A549 (cell line): ENCODE results near the gene LMTK2. TPM values are rescaled to one million over a fixed set of nuclear protein-coding genes. Genes with fewer than 3 reads are reported as not detected.

Experiments used
- ATAC-seq, 2 experiments: fragments of 200-7000 bp in 1 of 2; fragments of >200 bp in 1 of 2; cut with Nextera tagmentation in 1 of 2; cut with Tn5 transposase in 1 of 2; 3 replicates each; pipeline versions ENCODE4 v1.8.0 to v1.9.1; 2018 to 2020; ENCODE audit warnings: mild to moderate bottlenecking in 1 of 2, moderate library complexity in 1 of 2
- CTCF ChIA-PET: fragments of 300-600 bp; sonication (Branson Sonifier 250); formaldehyde crosslinking; extraction: SDS; loops from one replicate; lab custom pipeline; 2021; ENCODE audit warnings: antibody characterized with exemption, inconsistent platforms; lab: Yijun Ruan, JAX
- POLR2A ChIA-PET: fragments of 350-600 bp; formaldehyde crosslinking; extraction: SDS; loops from one replicate; lab custom pipeline; 2021; ENCODE audit warnings: antibody characterized with exemption, inconsistent platforms; lab: Yijun Ruan, JAX
- DNase-seq, 2 experiments: peaks; one replicate each; pipeline versions ENCODE4 v3.0.0 to v3.0.0-alpha.2; 2011 to 2016; ENCODE audit warnings: low read depth in 1 of 2, low spot score in 1 of 2
- FAIRE-seq: peaks from 2 replicates; lab custom pipeline; 2011; peaks lifted over from hg19 to GRCh38; lab: Jason Lieb, UNC
- H3K27ac ChIP-seq, 2 experiments: fragments of >200 bp; sonication (Bioruptor Twin); formaldehyde crosslinking; 3 replicates each; pipeline ENCODE4 v1.5.1; 2016 to 2017
- H3K4me1 ChIP-seq: fragments of >200 bp; sonication (Bioruptor Twin); formaldehyde crosslinking; 3 replicates; pipeline ENCODE4 v1.6.1; 2016
- H3K4me2 ChIP-seq: fragments of >200 bp; sonication (Bioruptor Twin); formaldehyde crosslinking; 3 replicates; pipeline ENCODE4 v1.6.1; 2016
- H3K4me3 ChIP-seq: fragments of >200 bp; sonication (Bioruptor Twin); formaldehyde crosslinking; 3 replicates; pipeline ENCODE4 v1.5.1; 2016
- H3K9me3 ChIP-seq: fragments of >200 bp; sonication (Bioruptor Twin); formaldehyde crosslinking; 3 replicates; pipeline ENCODE4 v1.6.1; 2016
- EHF ChIP-seq: fragments of 250-450 bp; sonication (Bioruptor Pico); IDR thresholded peaks from 2 replicates; pipeline ENCODE4 v1.5.0; 2020; ENCODE audit warnings: mild to moderate bottlenecking
- ESRRA ChIP-seq: fragments of 150-350 bp; IDR thresholded peaks from 2 replicates; pipeline ENCODE4 v1.6.1; 2014; ENCODE audit warnings: mild to moderate bottlenecking, low read length, borderline replicate concordance
- FOSL2 ChIP-seq, 2 experiments: fragments of 450-650 bp in 1 of 2; fragments of >200 bp in 1 of 2; sonication (Bioruptor Twin) in 1 of 2; formaldehyde crosslinking; IDR thresholded peaks; 2 replicates each; pipeline versions ENCODE4 v1.5.0 to v1.6.1; 2016 to 2020; ENCODE audit warnings: mild to moderate bottlenecking in 1 of 2, moderate library complexity in 1 of 2
- HOXA7 ChIP-seq: fragments of 250-450 bp; sonication (Bioruptor Pico); IDR thresholded peaks from 2 replicates; pipeline ENCODE4 v1.5.0; 2020; ENCODE audit warnings: mild to moderate bottlenecking, moderate library complexity
- HOXB13 ChIP-seq: fragments of 250-450 bp; sonication (Bioruptor Pico); IDR thresholded peaks from 2 replicates; pipeline ENCODE4 v1.5.0; 2020; ENCODE audit warnings: low read depth, mild to moderate bottlenecking, moderate library complexity
- HOXB5 ChIP-seq: fragments of 250-450 bp; sonication (Bioruptor Pico); IDR thresholded peaks from 2 replicates; pipeline ENCODE4 v1.5.0; 2020; ENCODE audit warnings: mild to moderate bottlenecking, moderate library complexity
- MAFK ChIP-seq: fragments of 450-650 bp; IDR thresholded peaks from 2 replicates; pipeline ENCODE4 v1.6.1; 2014; ENCODE audit not compliant: partially characterized antibody
- MAZ ChIP-seq: fragments of 150-350 bp; IDR thresholded peaks from 2 replicates; pipeline ENCODE4 v1.6.1; 2014; ENCODE audit warnings: antibody characterized with exemption, low read depth, low read length, borderline replicate concordance
- PHF8 ChIP-seq: fragments of 200-600 bp; sonication (generic); IDR thresholded peaks from 2 replicates; pipeline ENCODE4 v1.6.1; 2016; ENCODE audit warnings: low read depth, mild to moderate bottlenecking, antibody characterized with exemption, moderate library complexity, borderline replicate concordance
- RNF2 ChIP-seq: fragments of 200-600 bp; sonication (generic); IDR thresholded peaks from 2 replicates; pipeline ENCODE4 v1.6.1; 2016; ENCODE audit warnings: low read depth, mild to moderate bottlenecking, antibody characterized with exemption, moderate library complexity, borderline replicate concordance
- TFCP2L1 ChIP-seq: fragments of 250-450 bp; sonication (Bioruptor Pico); IDR thresholded peaks from 2 replicates; pipeline ENCODE4 v1.5.0; 2021; ENCODE audit warnings: mild to moderate bottlenecking
- TP53 ChIP-seq: fragments of 250-450 bp; sonication (Bioruptor Pico); IDR thresholded peaks from 2 replicates; pipeline ENCODE4 v1.5.0; 2021; ENCODE audit warnings: mild to moderate bottlenecking, moderate library complexity
- WGBS: methylation state at CpG from one replicate; pipeline ENCODE4 v1.1.6; 2017; ENCODE audit errors: missing lambda C conversion rate; 5-methylcytosine and 5-hydroxymethylcytosine counted together
- polyA plus RNA-seq, 4 experiments: library from polyadenylated mRNA; depleted of rRNA in 3 of 4; stranded (reverse); fragments of >200 nt; fragmentation: RNase III in 1 of 4; extraction: RNeasy Plus Mini Kit Qiagen cat#74134 plus additional on column Dnase treatment in 1 of 4; gene quantifications; 2 replicates in 3 of 4; 3 replicates in 1 of 4; pipeline ENCODE4 v1.2.3, GENCODE V29; 2011 to 2017
- TF ChIP-seq, protein P1 (sequence below): fragments of 450-650 bp; IDR thresholded peaks from 2 replicates; pipeline ENCODE4 v1.6.1; 2014; ENCODE audit warnings: antibody characterized with exemption
- TF ChIP-seq, protein P2 (sequence below): fragments of >200 bp; sonication (Bioruptor Twin); formaldehyde crosslinking; IDR thresholded peaks from 2 replicates; pipeline ENCODE4 v1.6.1; 2016
- TF ChIP-seq, protein P3 (sequence below): fragments of >200 bp; sonication (Bioruptor Twin); formaldehyde crosslinking; IDR thresholded peaks from 3 replicates; pipeline ENCODE4 v1.6.1; 2016
- TF ChIP-seq, protein P4 (sequence below): IDR thresholded peaks from 2 replicates; pipeline ENCODE4 v1.6.1; 2012

Gene LMTK2
- polyA plus RNA-seq, 2 of the 4 experiments (the other 2 are of a cell fraction), result 7.9 to 13.0 TPM

DNA sequence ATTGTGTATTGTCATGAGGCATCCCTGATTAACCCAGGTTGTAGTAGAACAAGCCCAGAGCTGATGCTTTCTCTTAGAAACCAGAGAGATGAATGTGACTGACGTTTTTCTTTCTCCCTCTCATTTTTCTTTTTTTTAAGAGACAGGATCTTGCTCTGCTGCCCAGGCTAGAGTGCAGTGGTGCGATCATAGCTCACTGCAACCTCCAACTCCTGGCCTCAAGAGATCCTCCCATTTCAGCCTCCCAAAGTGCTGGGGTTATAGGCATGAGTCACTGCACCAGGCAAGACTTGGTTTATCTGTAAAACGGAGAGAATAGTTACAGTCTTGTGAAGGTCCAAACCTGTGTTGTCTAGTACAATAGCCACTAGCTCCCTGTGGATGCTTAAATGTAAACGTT lies 5.4 kb downstream of the LMTK2 start:
- Histone ChIP-seq H3K9me3 (no peaks in the 10 kb centered on the region), H3K27ac (no peak overlapping the region), H3K4me1 (peaks cover 51% of the 10 kb centered on the region), H3K4me2 (no peak overlapping the region), H3K4me3 (no peak overlapping the region)
- no peak for FAIRE-seq
- CTCF ChIA-PET, result interaction anchor here (0.9 to 3.8 kb wide), 4 partner anchors 20 to 56 kb away, joined by 3 to 32 read pairs (median 20); no protein-coding TSS in a partner anchor
- DNase-seq, result no peak
- POLR2A ChIA-PET, result no interaction called here
- ATAC-seq, result no peak
- TF ChIP-seq RNF2 (no peak), MAZ (no peak), TFCP2L1 (no peak), ESRRA (no peak), HOXA7 (CRISPR knock-in tag) (no peak), HOXB13 (CRISPR knock-in tag) (no peak), EHF (CRISPR knock-in tag) (no peak), HOXB5 (CRISPR knock-in tag) (no peak), PHF8 (no peak)
- TF ChIP-seq, protein P1, sequence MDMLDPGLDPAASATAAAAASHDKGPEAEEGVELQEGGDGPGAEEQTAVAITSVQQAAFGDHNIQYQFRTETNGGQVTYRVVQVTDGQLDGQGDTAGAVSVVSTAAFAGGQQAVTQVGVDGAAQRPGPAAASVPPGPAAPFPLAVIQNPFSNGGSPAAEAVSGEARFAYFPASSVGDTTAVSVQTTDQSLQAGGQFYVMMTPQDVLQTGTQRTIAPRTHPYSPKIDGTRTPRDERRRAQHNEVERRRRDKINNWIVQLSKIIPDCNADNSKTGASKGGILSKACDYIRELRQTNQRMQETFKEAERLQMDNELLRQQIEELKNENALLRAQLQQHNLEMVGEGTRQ, result no peak
- TF ChIP-seq, protein P2, sequence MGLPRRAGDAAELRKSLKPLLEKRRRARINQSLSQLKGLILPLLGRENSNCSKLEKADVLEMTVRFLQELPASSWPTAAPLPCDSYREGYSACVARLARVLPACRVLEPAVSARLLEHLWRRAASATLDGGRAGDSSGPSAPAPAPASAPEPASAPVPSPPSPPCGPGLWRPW, result no peak
- TF ChIP-seq, protein P3, sequence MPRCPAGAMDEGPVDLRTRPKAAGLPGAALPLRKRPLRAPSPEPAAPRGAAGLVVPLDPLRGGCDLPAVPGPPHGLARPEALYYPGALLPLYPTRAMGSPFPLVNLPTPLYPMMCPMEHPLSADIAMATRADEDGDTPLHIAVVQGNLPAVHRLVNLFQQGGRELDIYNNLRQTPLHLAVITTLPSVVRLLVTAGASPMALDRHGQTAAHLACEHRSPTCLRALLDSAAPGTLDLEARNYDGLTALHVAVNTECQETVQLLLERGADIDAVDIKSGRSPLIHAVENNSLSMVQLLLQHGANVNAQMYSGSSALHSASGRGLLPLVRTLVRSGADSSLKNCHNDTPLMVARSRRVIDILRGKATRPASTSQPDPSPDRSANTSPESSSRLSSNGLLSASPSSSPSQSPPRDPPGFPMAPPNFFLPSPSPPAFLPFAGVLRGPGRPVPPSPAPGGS, result no peak
- WGBS, result 61% methylated on average over 4 of the region's 4 CpGs

DNA sequence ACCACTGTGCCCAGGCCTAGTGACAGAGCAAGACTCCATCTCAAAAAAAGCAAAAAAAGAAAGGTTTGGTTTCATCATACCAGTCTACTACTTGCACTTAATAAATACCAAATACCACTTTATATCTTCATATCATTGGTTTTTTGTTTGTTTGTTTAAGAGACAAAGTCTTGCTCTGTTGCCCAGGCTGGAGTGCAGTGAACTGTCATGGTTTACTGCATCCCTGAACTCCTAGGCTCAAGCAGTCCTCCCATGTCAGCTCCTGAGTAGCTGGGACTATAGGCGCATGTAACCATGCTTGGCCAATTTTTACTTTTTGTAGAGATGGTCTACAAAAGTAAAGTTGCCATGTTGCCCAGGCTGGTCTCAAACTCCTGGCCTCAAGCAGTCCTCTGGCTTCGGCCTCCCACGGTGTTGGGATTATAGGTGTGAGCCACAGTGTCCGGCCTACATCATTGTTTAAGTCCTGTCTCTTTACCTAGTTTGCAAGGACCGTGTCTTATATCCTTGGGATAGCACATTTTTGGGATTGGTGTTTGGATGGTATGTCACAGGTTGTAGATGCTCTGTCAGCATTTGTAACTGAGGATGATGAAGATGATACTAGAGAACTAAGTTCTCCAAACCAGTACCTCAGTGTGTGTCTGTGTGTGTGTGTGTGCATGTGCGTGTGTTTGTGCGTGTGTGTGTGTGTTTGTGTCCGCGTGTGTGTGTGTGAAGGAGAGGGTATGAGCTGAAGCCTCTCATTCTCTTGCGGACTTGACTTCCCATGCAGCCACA lies 9.3 kb downstream of the LMTK2 start:
- CTCF ChIA-PET, result interaction anchor here (0.5 to 1.0 kb wide), 2 partner anchors 18 to 40 kb away, joined by 3 read pairs; no protein-coding TSS in a partner anchor
- TF ChIP-seq, protein P4, sequence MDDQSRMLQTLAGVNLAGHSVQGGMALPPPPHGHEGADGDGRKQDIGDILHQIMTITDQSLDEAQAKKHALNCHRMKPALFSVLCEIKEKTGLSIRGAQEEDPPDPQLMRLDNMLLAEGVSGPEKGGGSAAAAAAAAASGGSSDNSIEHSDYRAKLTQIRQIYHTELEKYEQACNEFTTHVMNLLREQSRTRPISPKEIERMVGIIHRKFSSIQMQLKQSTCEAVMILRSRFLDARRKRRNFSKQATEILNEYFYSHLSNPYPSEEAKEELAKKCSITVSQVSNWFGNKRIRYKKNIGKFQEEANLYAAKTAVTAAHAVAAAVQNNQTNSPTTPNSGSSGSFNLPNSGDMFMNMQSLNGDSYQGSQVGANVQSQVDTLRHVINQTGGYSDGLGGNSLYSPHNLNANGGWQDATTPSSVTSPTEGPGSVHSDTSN, result no peak
- peak; percentile 51 for TF ChIP-seq MAFK
- 93% methylated on average over 10 of the region's 10 CpGs for WGBS
- H3K4me2 ChIP-seq, result no peak overlapping the region; the same call in 2 of the 3 replicates
- DNase-seq (no peak), ATAC-seq (no peak), FAIRE-seq (no peak)
- H3K4me1 ChIP-seq, result peaks cover 59% of the 10 kb centered on the region
- no peaks in the 10 kb centered on the region for H3K9me3 ChIP-seq
- H3K27ac ChIP-seq, result no peak overlapping the region; a peak in 1 of 6 replicates
- no peak overlapping the region for H3K4me3 ChIP-seq
- POLR2A ChIA-PET, result no interaction called here

DNA sequence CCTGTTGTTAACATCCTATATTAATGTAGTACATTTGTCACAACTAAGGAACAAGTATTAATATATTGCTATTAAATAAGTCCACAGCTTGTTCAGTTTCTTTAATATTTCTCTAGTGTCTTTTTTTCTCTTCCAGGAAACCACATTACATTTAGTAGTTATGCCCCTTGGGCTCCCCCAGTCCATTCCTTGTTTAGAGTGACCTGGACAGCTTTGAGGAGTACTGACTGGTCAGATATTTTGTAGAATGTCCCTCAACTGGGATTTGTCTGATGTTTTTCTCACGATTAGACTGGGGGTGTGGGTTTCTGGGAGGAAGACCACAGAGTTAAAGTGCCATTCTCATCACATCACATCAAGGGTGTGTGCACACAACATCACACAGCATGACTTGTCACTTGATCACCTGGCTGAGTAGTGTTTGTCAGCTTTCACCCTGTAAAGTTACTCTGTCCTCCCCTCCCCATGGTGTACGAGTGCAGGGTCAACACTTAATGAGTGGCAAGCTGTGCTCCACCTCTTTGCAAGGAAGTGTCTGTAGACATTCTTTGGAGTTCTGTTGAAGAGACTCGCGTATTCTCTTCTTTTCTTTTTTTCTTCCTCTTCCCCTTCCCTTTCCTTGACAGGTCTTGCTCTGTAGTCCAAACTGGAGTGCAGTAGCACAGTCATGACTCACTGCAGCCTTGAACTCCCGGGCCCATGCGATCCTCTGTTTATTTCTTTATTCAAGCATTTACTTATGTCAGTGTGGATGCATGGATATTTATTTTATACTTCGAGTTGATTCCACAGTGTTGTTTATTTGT lies 10.2 kb downstream of the LMTK2 start:
- Histone ChIP-seq H3K4me3 (no peak overlapping the region), H3K4me1 (peaks cover 53% of the 10 kb centered on the region), H3K27ac (peak overlapping the region; percentile 29 to 62; a peak in 4 of 6 replicates), H3K9me3 (no peaks in the 10 kb centered on the region), H3K4me2 (peak overlapping the region; percentile 54)
- ATAC-seq, result peak; percentile 66 to 80
- WGBS, result 14% methylated on average over 7 of the region's 7 CpGs
- DNase-seq, result peak in 1 of 2 experiments; percentile 49
- FAIRE-seq, result no peak
- CTCF ChIA-PET, result interaction anchor here (1.1 kb wide), 1 partner anchor 52 kb away, joined by 6 read pairs; no protein-coding TSS in a partner anchor
- POLR2A ChIA-PET, result interaction anchor here (0.7 kb wide), 1 partner anchor 15 kb away, joined by 3 read pairs; no protein-coding TSS in a partner anchor
- no peak for TF ChIP-seq FOSL2 (IDR thresholded peaks at IDR 0.05)
- TF ChIP-seq FOSL2 (CRISPR knock-in tag; IDR thresholded peaks at IDR 0.05), result peak; percentile 49
- TF ChIP-seq TP53, result no peak
